Left lobe of liver (tissue), 2 donors: ENCODE measurements around the gene GRPEL1. TPM values are rescaled to one million over a fixed set of nuclear protein-coding genes. Genes with fewer than 3 reads are reported as not detected.

Experiments
- ATAC-seq: fragments of 200-7000 bp; cut with Tn5 transposase; one replicate; pipeline ENCODE4 v1.9.1; 2020; ENCODE audit warnings: mild to moderate bottlenecking, moderate library complexity
- DNase-seq: peaks from one replicate; pipeline ENCODE4 v3.0.0-alpha.2; 2020; ENCODE audit warnings: low spot score
- total RNA-seq: library from RNA; stranded (reverse); gene quantifications from one replicate; pipeline ENCODE4 v1.2.1, GENCODE V29; 2021
- donor health status: DM: no; HTN: no; CAD: no; lungs with moderate emphysema.
- donor health status: DM: no; HTN: yes; CAD: no.

Gene GRPEL1
- total RNA-seq, 1 donor from 2014 or later = 37.3 TPM

DNA sequence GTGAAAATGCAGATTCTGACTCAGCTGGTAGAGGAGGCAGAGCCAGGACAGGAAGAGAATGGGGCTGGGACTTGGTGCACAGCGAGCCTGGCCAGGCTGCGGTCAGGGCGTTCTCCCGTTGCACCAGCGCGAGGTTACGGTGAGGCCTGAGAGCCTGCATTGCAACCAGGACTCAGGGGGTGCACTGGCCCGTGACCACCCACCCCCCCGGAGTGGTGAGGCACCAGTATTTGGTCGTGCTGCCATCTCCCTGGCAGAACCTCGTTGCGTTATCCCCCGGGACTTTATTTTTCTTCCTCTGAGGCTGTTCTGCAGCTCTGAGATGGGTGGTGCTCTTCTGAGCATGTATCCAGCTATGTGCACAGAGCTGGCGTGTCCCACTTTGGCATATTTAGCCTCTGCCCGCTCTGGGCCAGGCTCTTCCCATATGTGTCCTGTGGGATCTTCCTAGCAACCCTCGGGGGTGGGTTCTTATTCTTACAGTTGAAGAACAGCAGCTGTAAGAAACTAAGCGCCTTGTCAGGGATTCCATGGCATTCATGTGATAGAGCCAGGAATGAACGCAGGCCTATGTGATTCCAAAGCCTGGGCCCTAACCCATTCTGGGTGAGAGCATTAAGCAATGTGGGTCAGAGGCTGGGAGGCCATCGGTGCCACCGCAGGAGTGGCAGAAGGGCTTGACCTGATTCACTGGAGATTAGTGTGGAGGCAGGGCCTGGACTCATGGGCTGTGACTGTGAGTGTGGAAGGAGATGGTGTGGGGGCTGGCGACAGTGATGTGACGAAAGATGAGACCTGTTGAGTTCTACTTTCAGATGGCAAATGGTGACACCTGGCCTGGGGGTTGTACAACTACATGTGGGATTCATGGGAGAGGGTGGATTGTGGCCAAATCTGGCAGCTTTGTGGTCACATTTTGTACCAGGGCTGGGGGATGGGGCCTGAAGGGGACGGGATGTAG lies 21.6 kb downstream of the GRPEL1 start:
- ATAC-seq = peak; percentile 19
- peak; percentile 66 for DNase-seq

GRCh38 chr4:7045553-7045952 lies 22.3 kb downstream of the GRPEL1 start:
- no peak for ATAC-seq
- no peak for DNase-seq

GRCh38 chr4:7044137-7044930 lies 23.5 kb downstream of the GRPEL1 start:
- DNase-seq (no peak), ATAC-seq (peak; percentile 26)

DNA sequence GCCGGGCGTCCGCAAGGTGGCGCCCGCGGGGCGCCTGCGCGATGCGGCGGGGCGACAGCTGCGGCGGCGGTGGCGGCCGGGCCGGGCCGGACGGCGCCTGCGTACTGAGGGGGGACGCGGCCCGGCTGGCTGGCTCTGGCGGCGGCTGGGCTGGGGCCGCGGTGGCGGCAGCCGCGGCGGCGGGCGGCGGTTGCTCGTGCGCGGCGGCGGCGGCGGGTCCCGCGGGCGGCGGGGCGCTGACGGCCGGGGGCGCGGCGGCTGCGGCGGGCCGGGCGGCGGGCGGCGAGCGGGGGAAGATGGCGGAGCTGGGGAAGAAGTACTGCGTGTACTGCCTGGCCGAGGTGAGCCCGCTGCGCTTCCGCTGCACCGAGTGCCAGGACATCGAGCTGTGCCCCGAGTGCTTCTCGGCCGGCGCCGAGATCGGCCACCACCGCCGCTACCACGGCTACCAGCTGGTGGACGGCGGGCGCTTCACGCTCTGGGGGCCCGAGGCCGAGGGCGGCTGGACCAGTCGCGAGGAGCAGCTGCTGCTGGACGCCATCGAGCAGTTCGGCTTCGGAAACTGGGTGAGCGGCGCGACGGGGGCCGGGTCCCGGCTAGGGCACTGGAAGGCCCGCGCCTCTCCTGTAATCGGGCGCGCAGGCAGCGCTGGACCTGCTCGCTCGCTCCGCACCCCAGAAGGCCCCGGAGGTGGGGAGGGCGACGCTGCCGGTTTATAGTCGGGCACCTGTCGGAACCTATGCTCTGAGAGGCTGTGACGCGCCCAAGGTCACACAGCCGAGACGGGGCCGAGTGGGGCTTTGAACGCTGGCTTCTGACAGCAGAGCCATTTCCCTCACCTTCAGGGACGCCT lies 24.4 kb downstream of the GRPEL1 start, which contains the start of gene TADA2B:
TSS of gene TADA2B (plus strand) at position 89 of the 853 bp plus-strand sequence. CDS start at position 297, 208 bp downstream.
- DNase-seq = peak; percentile 64
- peak; percentile 6 for ATAC-seq

- DNase-seq (peak; percentile 98), ATAC-seq (peak; percentile 88)
Observed at GRCh38 chr4:7042503-7043283, 25.2 kb downstream of the GRPEL1 start.

DNA sequence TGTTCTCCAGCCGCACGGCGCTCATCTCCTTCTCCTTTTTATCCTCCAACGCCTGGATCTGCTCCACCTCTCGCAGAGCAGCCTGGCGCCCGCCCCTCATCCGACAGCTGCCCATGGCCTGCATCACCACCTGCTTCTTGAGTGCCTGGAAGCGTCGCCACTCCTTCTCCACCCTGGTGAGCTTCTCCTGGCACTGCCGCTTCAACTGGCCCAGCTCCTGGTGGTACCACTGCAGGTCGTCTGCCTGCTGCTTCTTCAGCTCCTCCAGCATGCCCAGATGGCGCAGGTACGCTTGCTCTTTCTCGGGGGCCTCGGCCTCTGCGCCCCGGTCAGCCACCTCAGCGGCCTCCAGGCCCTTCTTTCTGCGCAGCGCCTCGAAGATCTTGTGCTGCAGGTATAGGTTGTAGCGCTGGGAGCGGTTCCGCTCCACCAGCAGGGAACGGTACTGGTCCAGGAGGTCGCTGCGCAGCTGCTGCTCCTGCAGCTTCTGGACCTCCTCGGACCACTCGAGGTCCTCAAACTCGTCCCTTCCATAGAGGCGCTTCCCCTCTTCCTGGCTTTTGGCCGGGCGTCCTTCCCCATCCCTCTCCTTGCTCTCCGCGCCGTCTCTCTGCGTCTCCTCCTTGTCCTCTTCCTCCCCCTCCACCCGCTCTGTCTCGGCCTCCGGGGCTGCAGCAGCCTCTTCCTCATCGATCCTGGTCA lies 25.9 kb downstream of the GRPEL1 start:
- ATAC-seq (no peak), DNase-seq (no peak)

DNA sequence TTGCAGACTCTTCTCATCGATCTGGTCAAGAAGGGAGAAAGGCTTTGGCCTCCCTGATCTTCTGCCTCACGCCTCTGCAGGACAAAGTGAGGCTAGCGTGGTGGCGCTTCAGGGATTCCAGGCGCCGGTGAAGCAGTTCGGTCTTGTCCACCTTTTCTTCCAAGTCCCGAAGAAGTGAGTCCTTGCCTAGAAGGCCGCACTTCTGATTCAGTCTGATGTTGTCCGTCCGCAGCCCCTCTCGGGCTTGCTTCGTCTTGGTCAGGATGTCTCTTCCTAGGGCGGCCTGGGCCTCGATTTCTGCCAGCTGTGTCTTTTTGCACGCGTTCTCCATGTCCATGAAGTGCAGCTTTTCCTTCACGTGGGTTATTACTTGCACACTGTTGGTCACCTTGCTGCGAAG lies 26.6 kb downstream of the GRPEL1 start:
- DNase-seq (no peak), ATAC-seq (no peak)

DNA sequence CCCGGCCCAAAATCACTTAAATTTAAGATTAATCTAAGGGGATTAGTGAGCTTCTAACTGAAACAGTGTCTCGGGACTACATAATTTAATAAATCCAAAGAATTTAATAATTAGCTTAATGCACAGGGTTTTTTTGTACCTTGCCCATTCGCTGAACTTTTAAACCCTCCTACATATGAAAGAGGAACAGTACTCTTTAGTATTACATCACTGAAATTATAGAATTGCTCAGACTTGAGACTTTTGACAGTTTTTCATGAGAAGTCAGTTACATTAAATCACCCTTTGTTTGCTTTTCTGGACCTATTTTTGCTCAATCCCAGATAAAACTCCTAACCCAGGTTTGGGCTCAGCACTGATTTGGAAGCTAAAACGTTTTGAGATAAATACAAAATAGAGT lies 27.1 kb downstream of the GRPEL1 start:
- ATAC-seq (no peak), DNase-seq (no peak)

DNA sequence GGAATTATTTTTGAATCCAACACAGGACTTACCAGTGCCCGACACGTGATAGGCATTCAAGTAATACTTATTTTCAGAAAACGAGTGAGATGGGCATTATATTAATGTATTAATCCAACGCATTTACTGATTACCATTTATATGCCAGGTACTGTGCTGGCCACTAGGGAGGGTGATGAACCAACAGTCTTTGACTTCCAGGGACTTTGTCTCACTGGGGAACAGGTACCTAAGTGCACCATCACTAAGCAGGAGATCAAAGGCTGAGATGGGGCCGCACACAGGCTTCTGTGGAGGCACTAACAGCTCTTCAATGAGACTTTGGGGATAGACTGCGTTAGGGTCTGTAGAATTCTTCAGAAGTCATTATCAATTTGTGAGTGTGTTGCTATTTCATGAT lies 30.4 kb downstream of the GRPEL1 start:
- no peak for DNase-seq
- ATAC-seq = peak; percentile 33

- DNase-seq = peak; percentile 82
- ATAC-seq = peak; percentile 89
Observed at GRCh38 chr4:7034262-7035081, 33.4 kb downstream of the GRPEL1 start.

DNA sequence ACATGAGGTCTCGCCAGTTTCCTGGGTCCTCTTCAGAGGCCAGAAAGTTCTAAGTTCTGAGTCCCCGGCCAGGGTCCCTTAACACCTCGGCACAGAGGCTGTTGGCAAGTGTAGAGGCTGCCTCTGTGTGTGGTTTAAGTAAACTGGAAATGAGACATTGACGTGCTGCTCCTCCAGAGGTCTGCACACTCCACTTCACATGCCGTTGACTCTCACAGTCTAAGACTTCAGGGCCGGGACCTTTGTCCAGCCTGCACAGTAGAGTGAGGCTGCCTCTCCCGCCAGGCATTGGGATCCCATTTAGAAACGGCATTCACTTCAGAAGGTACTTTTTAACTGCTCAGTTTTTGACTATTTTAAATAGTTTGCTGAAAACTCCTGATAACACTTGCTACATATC lies 35.3 kb downstream of the GRPEL1 start:
- DNase-seq = no peak
- no peak for ATAC-seq

GRCh38 chr4:7031558-7032449 lies 36.1 kb downstream of the GRPEL1 start:
- ATAC-seq (no peak), DNase-seq (no peak)

GRCh38 chr4:7030856-7031255 lies 37.0 kb downstream of the GRPEL1 start:
- DNase-seq = no peak
- ATAC-seq = peak; percentile 11

- ATAC-seq = no peak
- DNase-seq = no peak
Observed at GRCh38 chr4:7029921-7030320, 37.9 kb downstream of the GRPEL1 start.

GRCh38 chr4:7029212-7029611 lies 38.7 kb downstream of the GRPEL1 start:
- DNase-seq = peak; percentile 89
- ATAC-seq = peak; percentile 80

- ATAC-seq (no peak), DNase-seq (no peak)
Observed at GRCh38 chr4:7027913-7028312, 40.0 kb downstream of the GRPEL1 start.

DNA sequence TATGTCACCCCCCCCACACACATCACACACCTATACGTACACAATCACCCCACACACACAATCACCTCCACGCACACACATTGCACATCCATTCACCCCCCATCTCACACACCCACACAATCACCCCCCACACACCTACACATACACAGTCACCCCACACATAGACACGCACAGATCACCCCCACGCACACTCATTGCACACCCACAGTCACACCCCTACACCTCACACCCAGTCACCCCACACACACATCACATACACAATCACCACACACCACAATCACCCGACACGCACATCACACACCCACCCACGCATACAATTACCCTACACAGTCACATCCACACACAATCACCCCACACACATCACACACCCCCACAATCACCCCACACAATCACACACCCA lies 40.6 kb downstream of the GRPEL1 start:
- DNase-seq (no peak), ATAC-seq (no peak)
